Endometrial microvascular endothelial cells (primary cell): ENCODE measurements around the gene INO80B. TPM values are rescaled to one million over a fixed set of nuclear protein-coding genes. Genes with fewer than 3 reads are reported as not detected.
"Not testable (repeated sequence)": the region's sequence is repeated elsewhere in the genome, so short reads cannot be mapped to it uniquely, and the experiment has no call there.

Experiments
- in situ Hi-C: cut with HindIII; loops from 2 replicates; pipeline ENCODE4 v1.10.0; 2017; ENCODE audit warnings: low sequenced_read_pairs, low pct_unique_long_range_greater_than_20kb; ENCODE audit errors: inconsistent ontology term
- total RNA-seq: library from RNA; depleted of rRNA; stranded (reverse); fragments of >200 nt; gene quantifications from one replicate; pipeline ENCODE4 v1.2.3, GENCODE V29; 2015; ENCODE audit errors: inconsistent ontology term

INO80B gene
- total RNA-seq = 13.2 TPM

DNA sequence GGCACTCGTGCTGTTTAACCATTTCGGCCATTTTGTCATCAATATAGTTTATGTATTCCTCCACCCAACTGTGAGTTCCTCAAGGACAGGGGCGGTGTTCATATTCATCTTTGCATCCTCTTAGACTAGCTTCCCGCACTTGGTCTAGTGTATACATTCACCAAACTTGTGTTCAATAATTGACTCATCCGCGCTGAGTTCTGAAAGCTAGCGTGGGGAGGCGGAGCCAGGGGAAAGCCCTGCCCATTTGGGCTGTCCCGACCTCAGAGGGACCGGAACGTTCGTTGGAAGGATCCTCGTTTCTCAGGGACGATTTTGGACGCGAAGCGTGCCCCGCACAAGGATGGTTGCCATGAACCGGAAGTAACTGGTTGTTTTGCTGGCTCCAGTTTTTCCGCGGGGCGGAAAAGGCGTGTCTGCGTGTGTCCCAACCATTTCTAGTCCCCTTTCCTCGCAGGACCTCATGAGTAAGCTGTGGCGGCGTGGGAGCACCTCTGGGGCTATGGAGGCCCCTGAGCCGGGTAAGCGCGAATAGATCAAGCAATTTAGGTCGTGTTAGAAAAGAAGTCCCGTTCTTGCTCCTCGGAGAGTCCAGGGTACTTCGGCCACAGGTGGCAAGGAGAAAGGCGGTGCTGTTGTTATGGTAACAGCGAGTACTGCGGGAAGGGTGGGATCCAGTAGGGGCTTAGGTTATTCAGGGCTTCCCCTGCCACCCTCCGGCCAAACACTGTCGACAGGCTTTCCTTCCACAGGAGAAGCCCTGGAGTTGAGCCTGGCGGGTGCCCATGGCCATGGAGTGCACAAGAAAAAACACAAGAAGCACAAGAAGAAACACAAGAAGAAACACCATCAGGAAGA lies at the start of gene INO80B:
INO80B (plus strand) TSS at position 434 of the 858 bp plus-strand sequence; CDS start at position 464, 30 bp downstream.
- in situ Hi-C loops = no loop called here

- in situ Hi-C loops = no loop called here
Observed at GRCh38 chr2:74406035-74406434, 48.9 kb upstream of the INO80B start.

- in situ Hi-C loops = no loop called here
Observed at GRCh38 chr2:74407682-74408081, 47.2 kb upstream of the INO80B start.

DNA sequence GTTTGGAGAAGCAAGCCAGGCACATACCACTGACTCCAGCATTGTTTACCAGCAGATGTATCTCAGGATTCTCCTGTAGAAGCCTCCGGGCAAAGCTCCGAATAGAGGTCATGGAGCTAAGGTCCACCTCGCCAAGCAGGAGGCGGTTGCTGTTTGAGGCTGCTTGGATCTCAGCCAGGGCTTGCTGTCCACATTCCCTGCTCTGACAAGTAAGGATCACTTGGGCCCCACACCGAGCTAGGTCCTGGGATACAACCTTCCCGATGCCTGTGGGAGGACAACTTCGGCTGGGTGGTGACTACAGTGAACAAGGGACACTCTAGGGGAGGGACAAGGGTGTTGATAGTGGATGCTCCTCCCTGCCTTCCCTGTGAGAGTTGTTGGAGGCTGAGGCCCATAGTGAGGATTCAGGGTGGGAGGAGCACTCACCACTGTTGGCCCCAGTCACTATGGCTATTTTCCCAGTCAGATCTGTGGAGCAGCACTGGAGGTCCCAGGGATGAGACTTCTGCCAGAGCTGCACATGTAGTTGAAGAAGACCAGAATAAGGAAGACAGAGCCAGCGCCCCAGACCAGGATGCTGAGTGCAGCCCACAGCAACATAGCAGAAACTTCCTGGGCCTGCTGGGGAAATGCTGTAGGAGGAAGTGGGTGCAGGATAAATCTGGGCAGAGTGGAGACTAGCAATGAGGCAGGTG lies 41.7 kb upstream of the INO80B start:
- in situ Hi-C loops = no loop called here

- in situ Hi-C loops = no loop called here
Observed at GRCh38 chr2:74414441-74414840, 40.4 kb upstream of the INO80B start.

DNA sequence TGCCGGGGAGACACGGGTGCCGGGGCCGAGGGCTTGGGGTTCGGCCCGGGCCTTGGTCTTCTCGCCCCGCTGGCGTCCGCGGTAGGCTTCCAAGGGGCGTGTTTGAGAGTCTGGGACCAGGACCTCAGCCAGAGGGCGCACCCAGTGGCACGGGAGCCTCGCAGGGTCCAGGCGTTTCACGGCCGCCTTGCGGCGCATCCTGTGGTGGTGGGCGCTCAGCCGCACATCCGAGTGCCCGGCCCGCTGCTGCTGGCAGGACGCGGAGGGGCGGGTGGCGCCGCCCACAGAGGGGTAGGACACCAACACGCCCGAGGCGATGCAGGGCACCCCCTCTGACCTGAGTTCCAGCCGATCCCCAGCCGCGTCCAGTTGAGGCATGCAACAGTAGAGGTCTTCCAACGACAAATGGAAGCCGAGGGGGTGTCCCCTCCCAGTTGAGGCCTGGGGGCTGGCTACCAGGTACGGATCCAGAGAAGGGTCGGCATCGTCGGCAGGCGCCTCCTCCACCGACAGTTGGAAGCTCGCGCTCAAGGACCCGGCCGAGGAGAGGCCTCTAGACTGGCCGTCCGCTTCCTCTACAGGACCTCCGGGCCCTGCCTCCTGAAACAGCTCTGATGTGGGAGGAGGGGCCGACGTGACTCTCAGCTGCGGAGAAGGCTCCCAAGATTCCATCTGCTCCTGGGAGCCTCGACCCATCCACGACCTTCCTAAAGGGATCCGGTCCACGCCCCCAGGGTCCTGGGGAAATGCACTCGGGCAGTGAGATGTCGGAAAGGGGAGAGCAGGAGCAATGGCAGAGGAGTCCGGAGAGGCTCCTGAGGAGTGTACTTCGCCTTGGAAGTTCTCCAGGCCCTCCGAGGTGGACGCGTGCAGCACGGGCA lies 39.8 kb upstream of the INO80B start:
- in situ Hi-C loops = no loop called here

- in situ Hi-C loops = no loop called here
Observed at GRCh38 chr2:74415762-74416395, 39.0 kb upstream of the INO80B start.

GRCh38 chr2:74416778-74417177 lies 38.1 kb upstream of the INO80B start:
- in situ Hi-C loops = no loop called here

DNA sequence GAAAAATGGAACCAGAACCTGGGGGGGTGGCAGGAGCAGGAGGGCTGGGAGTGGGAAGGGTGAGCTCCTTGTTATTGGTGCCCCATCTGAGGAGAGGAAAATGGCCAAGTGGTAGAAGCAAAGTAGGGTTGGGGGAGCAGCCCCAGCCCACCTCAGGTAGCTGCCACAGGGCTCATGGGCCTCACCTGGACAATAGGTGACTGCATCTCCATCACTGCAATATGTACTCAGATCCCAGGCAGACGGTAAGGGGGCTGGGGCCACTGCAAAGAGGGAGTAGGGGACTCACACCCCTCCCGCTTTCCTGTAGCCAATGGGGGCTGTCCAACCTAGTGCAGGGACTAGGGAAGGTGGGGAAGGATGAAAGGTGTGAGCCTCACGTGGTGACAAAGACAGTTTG lies 37.7 kb upstream of the INO80B start:
- in situ Hi-C loops = no loop called here

- in situ Hi-C loops = no loop called here
Observed at GRCh38 chr2:74417763-74418162, 37.1 kb upstream of the INO80B start.

DNA sequence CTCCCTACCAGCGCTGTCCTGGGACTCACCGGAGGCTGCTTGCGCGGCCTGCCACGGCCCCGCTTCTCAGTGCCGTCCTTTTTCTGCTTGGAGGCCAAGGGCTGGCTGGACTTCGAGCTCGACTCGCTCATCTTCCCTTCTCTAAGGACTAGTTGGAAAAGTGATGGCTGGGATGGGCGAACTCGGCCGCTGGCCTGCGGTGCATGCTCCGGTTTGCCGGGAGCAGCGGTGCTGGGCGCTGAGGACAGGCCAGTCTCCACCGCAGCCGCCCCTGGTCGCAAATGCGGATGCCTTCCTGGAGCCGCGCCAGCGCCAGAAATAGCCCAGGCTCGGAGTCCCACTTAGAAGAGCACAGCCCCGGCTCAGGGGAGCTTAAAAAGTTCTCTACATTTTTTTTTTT lies 36.6 kb upstream of the INO80B start:
- in situ Hi-C loops = no loop called here

DNA sequence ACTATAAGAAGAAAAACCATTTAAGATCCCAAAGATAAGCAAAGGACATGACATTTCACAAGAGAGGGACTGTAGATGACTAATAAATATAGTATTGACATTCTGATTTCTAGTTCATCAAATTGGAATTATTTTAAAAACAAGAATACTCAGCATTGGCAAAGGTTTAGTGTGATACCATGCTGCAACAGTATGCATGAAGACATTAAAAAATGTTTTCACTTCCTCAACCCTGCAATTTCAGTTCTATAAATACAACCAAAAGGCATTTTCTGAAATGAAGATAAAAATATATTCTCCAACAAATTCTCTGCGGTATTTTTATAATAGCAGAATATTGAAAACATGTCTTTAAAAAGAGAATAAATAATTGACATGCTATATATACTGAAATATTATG lies 35.5 kb upstream of the INO80B start:
- in situ Hi-C loops = no loop called here

GRCh38 chr2:74420006-74420405 lies 34.9 kb upstream of the INO80B start:
- in situ Hi-C loops = no loop called here

- in situ Hi-C loops = not testable (repeated sequence)
Observed at GRCh38 chr2:74420443-74421103, 34.3 kb upstream of the INO80B start.

- in situ Hi-C loops = no loop called here
Observed at GRCh38 chr2:74421221-74421870, 33.5 kb upstream of the INO80B start, which contains the start of the genes C2orf81 and WDR54. Gene C2orf81 (minus strand): TSS chr2:74421619. CDS start chr2:74421560, 59 bp downstream. Gene WDR54 (plus strand): TSS chr2:74421730. CDS start chr2:74422154, 424 bp downstream.

GRCh38 chr2:74423231-74424095 lies 31.4 kb upstream of the INO80B start:
- in situ Hi-C loops = no loop called here
